ENCODE measurements around the gene ADCK2.
"Not testable (repeated sequence)": the region's sequence is repeated elsewhere in the genome, so short reads cannot be mapped to it uniquely, and the experiment has no call there.

ADCK2 gene

DNA sequence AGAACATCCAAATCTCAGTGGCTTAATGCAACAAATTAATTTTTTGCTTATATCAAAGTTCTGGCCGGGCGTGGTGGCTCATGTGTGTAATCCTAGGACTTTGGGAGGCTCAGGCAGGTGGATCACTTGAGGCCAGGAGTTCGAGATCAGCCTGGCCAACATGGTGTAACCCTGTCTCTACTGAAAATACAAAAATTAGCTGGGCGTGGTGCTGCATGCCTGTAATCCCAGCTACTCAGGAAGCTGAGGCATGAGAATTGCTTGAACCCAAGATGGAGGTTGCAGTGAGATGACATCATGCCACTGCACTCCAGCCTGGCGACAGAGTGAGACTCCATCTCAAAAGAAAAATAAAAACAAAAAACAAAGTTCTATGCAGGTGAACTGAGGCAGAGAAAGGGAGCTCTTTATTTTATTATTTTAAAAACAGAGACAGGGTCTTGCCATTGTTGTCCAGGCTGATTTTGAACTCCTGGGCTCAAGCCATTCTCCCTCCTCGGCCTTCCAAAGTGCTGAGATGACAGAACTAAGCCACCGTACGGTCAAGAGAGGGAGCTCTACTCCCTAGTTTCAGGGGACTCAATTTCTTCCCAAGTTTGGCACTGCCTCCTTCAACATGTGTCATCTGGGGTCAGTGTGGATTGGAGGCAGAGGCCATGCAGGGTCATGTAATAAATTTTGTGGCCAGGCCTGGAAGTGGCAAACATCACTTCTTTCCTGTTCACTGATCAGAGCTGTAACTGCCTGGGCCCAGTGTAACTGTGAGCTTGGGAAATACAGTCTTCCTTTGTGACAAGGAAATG lies 2.4 kb downstream of the ADCK2 start:
- no peak for DNase-seq

DNA sequence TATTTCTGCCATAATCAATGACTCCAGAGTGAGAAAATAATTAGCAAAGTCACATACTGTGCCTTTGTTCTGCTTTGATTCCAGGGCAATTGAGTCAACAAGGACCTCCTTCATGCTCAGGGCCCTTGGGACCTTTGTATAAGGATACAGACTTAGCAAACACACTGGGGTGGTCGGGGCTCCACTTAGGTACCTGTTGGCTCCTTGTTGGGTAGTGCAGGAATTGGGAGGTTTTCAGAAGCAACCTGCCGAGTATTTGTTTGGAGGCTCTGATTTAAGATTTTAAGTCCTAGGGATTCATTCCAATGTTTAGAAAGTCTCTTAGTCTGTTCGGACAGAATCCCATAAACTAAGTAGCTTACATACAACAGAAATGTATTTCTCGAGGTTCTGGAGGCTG lies 3.0 kb downstream of the ADCK2 start:
- no peak for DNase-seq

DNA sequence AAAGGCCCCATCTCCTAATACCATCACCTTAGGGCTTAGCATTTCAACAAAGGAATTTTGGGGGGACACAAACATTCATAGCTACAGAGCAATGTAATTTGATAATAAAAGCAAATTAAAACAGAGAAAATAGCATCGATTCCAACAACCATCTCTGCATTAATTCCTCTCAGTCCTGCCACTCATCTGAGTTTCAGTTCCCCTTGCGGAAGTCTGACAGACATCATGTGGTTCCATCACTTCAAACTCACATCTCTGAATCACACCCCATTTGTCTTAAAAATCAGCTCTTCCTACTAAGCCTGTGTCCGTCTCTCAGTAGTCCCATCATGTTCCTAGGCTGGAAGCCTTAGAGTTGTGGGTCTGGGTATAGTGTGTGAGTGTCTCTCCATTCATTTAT lies 3.6 kb downstream of the ADCK2 start:
- DNase-seq, result no peak

DNA sequence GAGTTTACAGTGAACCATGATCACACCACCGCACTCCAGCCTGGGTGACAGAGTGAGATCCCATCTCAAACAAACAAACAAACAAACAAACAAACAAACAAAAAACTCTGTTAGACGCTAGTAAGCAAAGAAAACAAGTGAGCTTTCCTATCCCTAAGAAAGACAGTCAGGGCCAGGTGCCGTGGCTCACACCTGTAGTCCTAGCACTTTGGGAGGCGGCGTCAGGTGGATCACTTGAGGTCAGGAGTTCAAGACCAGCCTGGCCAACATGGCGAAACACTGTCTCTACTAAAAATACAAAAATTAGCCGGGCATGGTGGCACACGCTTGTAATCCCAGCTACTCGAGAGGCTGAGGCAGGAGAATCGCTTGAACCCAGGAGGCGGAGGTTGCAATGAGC lies 4.2 kb downstream of the ADCK2 start:
- not testable (repeated sequence) for DNase-seq

DNA sequence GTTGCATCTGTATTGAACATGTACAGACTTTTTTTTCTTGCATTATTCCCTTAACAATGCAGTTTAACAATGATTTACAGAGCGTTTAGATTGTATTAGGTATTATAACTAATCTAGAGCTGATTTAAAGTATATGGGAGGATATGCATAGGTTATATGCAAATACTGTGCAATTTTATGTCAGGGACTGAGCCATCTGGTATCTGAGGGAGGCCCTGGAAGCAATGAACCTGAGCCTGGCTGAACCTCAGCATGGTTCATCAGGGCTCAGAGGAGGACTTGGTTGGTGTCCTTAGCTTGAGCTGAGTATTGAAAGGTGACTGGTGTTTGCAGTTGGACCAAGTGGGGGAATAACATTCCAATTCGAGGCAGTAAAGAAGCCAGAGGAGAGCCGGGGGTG lies 4.8 kb downstream of the ADCK2 start:
- no peak for DNase-seq

DNA sequence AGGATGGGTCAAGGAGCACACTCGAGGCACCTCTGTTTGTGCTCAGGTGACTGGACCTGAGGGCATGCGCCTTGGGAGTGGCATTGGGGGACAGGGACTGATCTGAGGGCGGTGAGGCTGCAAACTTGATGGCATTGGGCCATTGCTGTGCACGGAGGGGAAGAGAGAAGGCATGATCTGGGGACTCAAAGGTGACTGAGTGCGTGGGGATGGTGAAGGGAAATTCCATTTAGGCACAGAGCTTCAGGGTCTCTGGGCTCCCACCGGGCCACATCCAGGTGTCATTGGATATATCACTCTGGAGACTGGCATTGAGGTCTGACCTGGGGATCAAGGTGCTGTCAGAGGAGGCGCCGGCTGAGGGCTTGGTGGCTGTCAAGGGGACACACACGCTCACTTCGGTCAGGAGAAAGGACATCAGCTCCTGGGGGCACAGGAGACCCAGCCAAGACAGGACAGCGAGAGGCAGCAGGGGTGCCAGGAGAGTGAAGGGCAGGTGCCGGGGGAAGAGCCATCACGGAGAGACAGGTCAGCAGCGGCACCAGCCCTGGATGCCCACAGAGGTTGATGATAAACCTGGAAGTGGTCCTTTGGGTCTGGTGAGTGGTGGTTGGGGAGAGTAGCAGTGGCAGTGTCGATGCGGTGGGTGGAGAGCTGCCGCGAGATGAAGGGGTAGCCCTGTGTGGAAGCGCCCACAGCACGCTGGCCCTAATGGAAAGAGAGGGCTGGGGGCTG lies 5.5 kb downstream of the ADCK2 start:
- DNase-seq, result no peak

DNA sequence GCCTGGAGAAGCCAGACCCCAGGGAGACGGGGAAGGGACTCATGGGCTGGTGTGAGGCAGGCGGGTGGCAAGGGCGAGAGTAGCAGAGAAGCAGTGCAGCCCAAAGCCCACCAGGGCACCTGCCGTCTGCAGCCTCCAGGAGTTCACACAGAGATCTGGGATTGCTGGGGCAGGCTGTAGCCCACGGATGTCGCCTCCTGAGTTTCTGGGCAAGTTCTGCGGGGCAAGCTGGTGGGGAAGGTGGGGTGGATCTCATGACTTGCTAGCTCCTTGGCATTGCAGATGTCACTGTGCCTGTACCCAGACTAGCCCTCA lies 6.0 kb downstream of the ADCK2 start:
- no peak for DNase-seq

DNA sequence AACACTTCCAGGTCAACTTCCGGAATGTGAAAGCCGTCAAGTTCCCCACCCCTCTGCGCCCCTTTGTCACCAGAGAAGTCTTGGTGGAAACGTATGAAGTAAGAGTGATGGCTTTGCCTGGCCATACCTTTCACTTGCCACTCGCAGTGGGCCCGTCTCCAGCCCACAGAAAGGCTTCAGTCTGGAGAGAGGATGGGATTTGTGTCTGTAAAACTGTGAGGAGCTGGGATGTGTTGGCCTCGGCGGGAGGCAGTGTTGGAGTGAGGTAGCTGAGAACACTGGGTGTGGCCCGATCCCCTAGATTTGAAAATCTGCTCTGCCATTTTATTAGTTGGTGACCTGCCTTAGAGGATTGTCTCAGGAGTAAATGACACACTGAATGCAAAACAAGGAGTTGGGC lies 6.4 kb downstream of the ADCK2 start:
- no peak for DNase-seq

DNA sequence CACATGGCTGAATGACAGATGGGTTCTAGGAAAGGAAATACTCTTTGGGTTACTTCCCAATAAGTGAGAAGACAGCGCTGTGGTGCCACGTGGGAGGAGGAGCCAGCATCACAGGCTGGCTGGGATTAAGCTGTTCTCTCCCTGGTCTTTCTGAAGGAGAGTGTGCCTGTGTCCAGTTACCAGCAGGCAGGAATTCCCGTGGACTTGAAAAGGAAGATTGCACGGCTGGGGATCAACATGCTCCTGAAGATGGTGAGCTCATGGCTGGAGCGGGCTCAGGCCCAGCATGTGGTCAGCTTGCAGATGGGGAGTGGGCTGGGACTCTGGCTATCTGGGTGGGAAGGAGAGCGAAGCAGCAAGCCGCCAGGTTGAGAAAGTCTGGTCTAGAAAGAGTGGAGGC lies 8.1 kb downstream of the ADCK2 start:
- no peak for DNase-seq

DNA sequence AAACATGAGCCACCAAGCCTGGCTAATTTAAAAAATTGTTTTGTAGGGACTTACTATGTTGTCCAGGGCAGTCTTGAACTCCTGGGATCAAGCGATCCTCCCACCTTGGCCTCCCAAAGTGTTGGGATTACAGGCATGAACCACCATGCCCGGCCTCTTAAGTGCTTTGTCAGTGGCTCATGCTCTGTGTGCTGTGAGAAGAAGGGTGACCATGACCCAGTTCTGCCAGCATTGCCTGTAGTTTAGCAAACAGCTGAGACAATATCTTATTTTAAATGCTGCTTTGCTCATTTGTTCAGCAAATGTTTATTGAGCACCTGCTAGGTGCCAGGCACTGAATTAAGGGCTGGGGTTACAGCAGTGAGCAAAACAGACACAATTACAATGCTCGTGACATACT lies 9.0 kb downstream of the ADCK2 start:
- no peak for DNase-seq

DNA sequence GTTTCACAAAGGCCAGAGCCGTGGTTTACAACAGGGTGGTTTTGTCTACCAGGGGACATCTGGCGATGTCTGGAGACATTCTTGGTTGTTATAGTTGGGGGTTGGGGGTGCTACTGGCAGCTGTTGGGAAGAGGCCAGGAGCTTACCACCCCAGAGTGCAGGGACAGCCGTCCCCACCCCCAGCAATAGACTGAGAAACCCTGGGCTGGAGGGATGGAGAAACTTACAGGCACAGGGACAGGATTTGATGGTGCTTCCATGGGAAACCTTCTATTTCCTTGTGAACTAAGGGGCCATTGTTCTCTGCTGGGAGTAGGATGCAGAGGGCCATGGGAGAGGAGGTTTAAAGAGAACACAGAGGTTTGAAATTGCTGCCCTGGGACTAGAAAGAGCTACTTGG lies 10.9 kb downstream of the ADCK2 start:
- no peak for DNase-seq

DNA sequence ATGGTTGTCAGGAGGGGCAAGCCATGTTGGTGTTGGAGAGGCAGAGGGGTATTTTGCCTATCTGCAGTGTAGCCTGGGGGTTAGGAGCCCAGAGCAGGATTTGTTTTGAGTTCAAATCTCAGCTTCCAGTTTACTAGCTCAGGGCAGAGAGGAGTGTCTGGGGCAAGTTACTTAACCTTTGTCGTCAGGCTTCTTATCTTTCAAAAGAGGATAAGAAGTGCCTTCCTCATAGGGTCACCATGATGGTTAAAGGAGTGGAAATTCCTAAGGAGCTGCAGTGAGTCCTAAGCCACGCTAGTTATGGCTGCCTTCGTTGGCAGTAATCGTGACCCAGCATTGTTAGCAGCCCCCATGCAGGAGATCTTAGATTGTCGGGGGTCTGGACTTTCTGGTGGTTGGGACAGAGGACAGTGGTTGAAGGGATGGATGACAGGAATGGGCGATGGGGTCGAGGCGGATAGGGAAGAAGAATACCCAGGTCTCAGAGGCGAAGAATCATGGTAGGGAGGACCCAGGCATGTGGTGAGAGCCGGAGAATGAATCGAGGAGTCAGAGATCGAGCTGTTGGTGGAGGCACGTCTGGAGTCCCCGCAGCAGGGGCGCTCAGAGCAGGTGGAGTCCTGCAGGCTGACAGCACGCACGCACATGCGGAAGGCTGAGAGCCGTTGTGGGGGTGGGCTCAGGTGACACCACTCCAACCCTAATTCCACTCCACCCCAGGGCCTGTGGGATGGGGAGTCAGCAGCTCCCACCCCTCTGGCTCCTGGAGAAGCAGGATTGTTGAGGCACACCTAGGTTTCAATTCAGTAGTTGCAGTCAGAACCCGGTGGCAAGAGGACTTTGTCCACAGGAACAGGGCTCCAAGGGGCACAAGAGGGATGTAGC lies 11.6 kb downstream of the ADCK2 start:
- no peak for DNase-seq

DNA sequence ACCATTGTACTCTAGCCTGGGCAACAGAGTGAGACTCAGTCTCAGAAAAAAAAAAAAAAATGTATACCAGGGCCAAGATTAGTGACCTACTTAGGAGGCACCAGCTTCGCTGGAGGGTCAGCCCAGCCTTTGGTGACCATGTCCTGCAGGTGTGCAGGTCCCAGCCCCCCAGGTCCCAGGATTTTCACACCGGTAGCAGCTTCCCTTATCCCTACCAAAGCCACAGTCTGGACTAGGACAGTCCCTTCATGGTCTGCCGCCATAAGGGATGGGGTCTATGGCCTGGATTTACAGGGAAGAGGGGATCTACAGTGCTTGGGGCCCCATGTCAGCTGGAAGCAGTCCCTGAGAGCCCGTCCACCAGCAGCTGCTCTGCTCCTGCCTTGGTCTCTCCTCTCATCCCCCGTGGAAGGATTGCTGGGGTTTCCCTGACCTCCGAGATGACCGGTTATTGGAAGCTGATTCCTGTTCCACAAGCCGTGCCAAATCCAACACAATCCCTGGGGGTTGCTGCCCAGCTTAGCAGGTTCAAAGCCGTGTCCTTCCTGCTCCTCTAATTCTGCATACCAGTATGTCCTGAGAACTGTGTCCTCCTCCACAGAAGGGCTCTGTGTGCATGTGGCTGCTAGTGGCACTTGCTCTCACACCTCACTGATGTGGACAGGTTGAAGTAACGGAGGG lies 12.8 kb downstream of the ADCK2 start:
- DNase-seq, result no peak

DNA sequence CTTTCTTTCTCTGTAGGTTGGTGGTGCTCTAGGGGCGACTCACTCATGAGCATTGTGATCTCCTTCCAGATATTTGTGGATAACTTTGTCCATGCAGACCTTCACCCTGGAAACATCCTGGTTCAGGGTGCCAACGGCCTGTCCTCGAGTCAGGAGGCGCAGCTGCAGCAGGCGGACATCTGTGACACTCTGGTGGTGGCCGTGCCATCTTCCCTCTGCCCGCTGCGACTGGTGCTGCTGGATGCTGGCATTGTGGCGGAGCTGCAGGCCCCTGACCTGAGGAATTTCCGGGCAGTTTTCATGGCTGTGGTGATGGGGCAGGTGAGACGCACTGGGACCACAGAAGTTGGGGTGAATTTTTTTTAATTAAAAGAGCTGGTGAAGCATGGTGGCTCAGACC lies 14.2 kb downstream of the ADCK2 start:
- DNase-seq, result no peak

DNA sequence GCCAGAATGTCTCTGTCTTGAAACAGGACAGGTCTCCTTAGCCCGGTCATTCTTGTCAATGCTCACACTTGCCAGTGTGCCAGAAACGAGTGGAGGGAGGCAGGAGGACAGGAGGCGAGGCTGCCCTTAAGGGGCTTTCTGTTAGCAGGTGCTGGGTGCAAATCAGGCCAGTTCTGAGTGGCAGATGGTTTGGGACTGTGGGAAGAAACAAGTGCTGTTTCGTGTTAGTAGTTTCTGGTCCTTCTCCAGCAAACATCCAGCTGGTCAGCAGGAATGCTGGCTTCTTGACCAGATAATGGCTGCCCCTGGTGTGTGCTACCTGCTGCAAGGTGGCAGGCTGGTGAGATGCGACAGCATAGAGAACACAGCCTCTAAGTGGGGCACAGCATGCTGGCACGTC lies 15.6 kb downstream of the ADCK2 start:
- no peak for DNase-seq

DNA sequence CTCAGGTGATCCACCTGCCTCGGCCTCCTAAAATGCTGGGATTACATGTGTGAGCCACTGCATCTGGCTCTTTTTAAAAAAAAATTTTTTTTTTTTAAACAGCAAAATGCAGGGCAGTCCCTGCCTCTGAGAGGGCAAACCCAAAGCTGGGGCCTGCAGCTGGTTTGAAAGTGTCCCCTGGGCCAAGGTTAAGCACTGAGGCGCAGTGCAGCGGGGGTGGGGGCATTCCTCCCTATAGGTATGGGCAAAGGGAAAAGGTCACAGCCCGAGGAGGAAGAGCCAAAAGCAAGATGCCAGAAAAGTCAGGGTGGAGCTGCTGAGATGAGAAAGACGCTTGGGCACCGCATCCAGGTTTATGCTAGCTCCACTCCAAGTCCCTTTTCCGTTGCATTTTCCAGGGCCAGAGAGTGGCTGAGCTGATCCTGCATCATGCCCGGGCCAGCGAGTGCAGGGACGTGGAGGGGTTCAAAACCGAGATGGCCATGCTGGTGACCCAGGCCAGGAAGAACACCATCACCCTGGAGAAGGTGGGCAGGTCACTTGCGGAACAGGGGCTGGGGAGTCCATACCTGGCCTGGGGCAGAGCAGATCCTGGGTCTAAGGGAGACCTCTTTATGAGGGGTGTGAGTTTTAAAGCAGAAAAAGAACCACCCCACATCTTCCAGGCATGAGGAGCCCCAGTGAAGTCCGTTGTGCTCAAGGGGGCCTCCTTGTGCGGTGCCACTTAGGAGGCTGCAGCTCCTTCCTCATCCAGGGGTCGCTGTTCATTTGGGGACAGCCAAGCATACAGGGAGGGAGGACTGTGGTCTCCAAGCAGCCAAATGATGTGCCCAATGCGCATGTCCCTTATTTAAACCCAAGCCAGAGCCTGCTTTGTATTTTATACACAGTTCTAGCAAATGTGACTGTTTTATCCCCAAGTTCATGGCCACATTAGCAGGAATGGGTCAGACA lies 16.7 kb downstream of the ADCK2 start:
- DNase-seq, result no peak

DNA sequence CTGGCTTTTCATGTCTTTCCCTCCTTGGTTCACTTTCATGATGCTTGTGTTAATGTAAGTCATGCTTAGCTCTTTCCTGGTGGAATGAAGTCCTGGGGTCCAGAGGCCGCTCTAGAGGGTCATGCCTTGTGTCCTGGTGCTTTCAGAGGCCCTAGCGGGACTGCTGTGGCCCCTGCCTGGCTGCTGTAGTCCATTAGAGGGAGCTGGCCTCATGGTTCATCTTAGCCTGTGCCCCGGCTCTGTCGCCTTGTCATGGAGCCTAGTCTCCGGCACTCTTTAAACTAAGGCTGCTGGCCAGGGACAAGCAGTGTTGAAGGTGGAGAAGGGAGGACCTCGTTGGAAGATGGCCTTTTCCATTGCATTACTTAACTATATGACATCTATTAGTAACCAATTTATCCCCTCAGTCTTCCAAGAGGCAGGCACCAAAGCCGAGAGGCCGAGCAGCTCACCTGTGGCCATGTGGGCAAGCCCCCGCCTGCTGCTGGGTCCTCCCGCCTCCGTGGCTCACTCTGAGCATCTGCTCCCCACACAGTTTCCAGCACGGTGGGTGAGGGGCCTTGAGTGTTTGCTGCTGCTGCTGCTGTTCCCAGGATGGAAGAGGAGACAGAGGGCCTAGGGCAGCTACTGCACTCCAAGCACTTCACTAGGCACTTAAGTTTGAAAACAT lies 18.8 kb downstream of the ADCK2 start:
- DNase-seq, result no peak

DNA sequence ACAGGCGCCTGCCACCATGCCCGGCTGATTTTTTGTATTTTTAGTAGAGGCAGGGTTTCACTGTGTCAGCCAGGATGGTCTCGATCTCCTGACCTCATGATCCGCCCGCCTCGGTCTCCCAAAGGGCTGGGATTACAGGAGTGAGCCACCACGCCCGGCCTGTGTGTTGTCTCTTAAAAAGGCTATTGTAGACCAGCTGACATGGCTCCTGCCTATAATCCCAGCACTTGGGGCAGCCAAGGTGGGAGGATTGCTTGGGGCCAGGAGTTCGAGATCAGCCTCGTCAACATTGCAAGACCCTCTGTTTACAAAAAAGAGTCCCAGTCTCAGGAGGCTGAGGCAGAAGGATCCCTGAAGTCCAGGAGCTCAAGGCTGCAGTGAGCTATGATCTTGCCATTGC lies 21.1 kb downstream of the ADCK2 start:
- DNase-seq, result not testable (repeated sequence)

DNA sequence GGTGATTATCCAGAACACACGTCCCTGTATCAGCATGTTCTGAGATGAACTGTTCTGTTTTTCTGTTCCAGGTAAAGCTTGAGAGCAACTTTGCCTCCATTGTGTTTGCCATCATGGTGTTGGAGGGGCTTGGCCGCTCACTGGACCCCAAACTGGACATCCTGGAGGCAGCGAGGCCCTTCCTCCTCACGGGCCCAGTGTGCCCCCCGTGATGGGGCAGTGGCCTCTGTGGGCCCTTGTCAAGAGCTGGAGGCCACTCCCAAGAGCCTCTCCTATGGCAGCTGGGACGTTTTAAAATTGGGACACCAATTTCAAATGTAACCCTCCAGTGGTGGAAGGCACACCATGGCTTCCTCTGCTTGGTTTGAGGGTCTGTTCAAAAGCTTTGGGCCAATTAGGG lies 21.8 kb downstream of the ADCK2 start:
- DNase-seq, result no peak

DNA sequence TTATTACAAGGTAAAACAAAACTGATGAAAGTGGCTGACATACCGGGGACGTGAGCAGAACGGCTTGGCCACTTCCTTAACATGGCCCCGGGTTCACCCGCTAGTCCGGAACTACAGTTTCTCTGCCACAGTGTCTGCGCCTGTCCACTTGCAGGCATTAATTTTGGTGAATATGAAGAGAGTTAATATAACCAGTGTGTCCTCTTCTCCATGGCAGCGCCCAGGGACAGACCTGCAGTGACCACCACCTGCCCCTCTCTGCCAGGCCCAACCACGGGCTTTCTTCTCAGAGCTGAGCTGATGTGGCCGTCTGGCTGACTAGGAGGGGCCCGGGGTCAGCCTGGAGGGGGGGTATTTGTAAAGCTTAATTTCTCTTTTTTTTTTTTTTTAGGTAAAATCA lies 22.6 kb downstream of the ADCK2 start:
- DNase-seq, result no peak

DNA sequence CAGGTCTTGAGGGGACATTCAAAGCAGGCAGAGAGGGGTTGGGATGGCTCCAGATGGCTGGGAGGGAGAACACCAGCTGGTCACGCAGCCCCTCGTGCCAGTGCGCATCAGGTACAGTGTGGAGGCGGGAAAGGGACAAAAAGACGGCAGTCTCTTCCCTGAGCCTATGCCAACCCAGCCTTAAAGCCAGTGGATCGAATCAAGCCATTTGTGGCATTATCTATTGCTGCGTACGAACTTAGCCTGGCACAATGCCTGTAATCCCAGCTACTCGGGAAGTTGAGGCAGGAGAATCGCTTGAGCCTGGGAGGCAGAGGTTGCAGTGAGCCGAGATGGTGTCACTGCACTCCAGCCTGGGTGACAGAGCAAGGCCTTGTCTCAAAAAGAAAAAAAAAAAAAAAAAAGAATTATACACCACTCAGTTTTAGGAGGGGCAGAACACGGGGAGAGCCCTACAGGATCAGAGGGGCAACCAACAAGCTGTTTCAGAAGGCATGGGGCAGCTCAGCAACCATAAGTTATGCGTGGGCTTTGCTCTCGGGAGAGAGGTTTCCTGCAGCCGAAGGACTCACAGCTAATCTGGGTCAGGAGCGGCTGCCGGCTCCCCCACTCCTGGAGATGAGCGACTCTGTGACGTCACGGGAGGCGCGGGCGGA lies 23.4 kb downstream of the ADCK2 start:
- no peak for DNase-seq

All from central memory CD4-positive, alpha-beta T cell (primary cell).